A673 (cell line): ENCODE results near the gene ITM2C.

ENCODE experiments used
- CTCF ChIP-seq: fragments of 300-800, 200-600 bp; sonication (generic); conservative IDR thresholded peaks from 2 replicates; pipeline ENCODE4 v1.5.1; 2017; ENCODE audit warnings: low read depth, mild to moderate bottlenecking, antibody characterized with exemption, low read length, moderate library complexity, mixed read lengths
- EZH2 ChIP-seq: fragments of 200-600 bp; sonication (generic); IDR thresholded peaks from 2 replicates; pipeline ENCODE4 v1.6.1; 2017; ENCODE audit warnings: borderline replicate concordance, low read depth, mild to moderate bottlenecking, mixed read lengths, antibody characterized with exemption, low read length; ENCODE audit not compliant: poor library complexity, severe bottlenecking

DNA sequence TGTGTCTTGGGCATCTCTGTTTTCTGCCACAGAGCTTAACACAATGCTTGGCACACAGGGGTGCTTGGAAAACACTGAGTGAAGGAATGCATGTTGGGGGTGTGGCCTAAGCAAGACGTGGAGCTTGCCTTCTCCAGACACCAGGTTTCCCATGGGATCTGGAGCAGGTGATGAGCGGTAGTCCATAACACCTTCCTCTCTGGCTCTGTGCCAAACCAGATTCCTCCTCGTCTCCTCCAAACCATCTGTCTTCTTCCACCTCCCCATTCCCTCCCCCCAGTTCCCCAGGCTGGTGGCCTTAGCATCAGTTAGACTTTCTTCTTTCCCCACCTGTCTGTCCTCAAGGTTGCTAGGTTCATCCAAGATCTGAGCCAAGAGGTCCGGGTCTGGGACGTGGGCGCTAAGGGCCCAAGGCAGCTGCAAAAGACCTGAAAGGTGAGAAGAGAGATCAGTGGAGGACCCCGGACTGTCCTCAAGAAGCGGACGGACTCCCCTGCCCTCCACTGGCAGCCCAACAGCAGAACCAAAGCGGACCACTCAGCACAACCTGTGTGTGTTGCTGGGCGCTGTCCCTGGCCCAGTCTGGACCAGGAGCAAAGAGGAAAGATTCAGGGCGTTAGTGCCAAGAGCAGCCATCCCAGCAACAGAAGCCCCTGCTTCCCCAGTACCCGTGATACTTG, 1.2 kb upstream of the ITM2C start:
- TF ChIP-seq EZH2, result no peak
- no peak for TF ChIP-seq CTCF
